ENCODE data around the gene MZF1.
A peak's percentile ranks its signal among the peaks of the same experiment; 100 is the strongest.

Gene MZF1

DNA sequence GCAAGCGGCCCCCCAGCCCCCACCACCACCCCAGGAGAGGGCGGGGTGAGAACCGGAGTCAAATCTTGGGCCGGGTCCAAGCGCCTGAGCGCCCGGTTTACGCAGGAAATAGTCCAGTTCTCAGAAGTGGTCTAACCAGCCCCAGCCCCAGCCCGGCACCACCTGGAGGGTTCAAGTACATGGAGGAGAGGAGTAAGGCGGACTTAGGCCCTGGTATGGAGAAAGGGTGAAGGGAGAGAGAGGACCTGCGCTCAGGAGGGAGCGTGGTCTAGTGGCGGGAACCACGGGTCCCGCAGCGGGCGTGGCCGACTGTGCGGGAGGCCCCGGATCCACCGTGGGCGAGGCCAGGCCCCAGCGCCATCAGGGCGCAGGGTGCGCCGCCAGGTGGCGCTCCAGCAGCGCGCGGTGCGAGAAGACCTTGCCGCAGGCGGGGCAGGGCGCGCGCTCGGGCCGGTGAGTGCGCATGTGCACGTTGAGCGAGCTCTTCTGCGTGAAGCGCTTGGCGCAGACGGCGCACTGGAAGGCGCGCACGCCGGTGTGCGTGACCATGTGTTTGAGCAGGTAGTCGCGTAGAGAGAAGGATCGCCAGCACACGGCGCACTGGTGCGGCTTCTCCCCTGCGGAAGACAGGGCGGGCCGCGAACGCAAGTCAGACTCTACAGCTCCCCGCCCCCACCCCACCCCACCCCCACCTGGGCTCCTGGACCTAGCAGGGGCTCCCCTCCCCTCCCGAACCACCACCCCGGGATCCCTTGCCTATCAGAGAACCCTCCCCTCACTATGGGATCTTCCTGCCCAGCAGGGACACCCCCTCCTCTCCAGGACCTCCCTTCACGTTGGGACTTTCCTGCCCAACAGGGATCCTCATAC lies 59.2 kb downstream of the MZF1 start:
- Histone ChIP-seq H3K27me3 (ENCODE audit: control insufficient read depth in 1 of 2, insufficient read depth in 2 of 2, low read length in 2 of 2) (no peaks in the 10 kb centered on the region), H3K9ac (ENCODE audit: low read length in 2 of 2) (peak overlapping the region; percentile 62 to 71), H3K4me3 (ENCODE audit: low read length in 2 of 2) (peak overlapping the region; percentile 31 to 71), H3K4me1 (ENCODE audit: control insufficient read depth, insufficient read depth, low read length) (peaks cover 38% of the 10 kb centered on the region), H3K36me3 (ENCODE audit: control insufficient read depth in 2 of 2, insufficient read depth in 2 of 2, low read length in 2 of 2) (peaks cover 6 to 16% of the 10 kb centered on the region in 2 donors), H3K27ac (ENCODE audit: low read length) (peak overlapping the region; percentile 58), H3K9me3 (ENCODE audit: control insufficient read depth in 2 of 2, low read length in 2 of 2) (no peaks in the 10 kb centered on the region)

DNA sequence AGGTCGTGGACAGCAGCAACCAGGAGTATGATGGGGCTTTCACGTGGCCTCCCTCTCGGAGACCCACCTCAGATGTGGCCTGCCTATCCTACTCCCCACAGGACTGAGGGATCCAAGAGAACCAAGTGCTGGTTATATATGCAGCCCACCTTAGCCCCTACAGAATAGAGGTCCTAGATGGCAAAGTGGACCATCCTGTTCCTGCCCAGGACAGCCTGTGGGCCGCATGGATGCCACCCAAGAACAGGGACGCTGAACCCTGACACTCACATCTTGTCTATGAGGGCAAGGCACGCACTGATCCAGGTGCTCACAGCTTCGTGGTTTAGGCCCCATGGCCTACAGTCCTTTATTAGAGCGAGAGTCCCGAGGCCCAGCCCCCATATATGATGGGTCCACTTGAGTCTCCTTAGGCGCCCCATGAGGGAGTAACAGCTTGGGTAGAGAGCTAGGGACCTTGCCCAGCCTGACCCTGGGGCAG lies 59.9 kb downstream of the MZF1 start:
- Histone ChIP-seq H3K4me3 (ENCODE audit: low read length in 2 of 2) (no peak overlapping the region), H3K9me3 (ENCODE audit: control insufficient read depth in 2 of 2, low read length in 2 of 2) (no peaks in the 10 kb centered on the region), H3K27ac (ENCODE audit: low read length) (peak overlapping the region; percentile 58), H3K9ac (ENCODE audit: low read length in 2 of 2) (peak overlapping the region; percentile 62 to 71), H3K4me1 (ENCODE audit: control insufficient read depth, insufficient read depth, low read length) (peaks cover 31% of the 10 kb centered on the region), H3K36me3 (ENCODE audit: control insufficient read depth in 2 of 2, insufficient read depth in 2 of 2, low read length in 2 of 2) (peaks cover 6 to 16% of the 10 kb centered on the region in 2 donors), H3K27me3 (ENCODE audit: control insufficient read depth in 1 of 2, insufficient read depth in 2 of 2, low read length in 2 of 2) (no peaks in the 10 kb centered on the region)
